Trophoblast cell (in vitro differentiated cells and primary cell): ENCODE results near the gene ENOSF1.

ENCODE experiments used
- DNase-seq, 2 donors: peaks; one replicate each; pipeline ENCODE4 v3.0.0-alpha.2; 2016
- H2AFZ ChIP-seq: 2 replicates; pipeline ENCODE4 v1.6.1; 2013; ENCODE audit warnings: low read length, moderate library complexity, mild to moderate bottlenecking; ENCODE audit not compliant: insufficient read depth, poor library complexity
- H2AK5ac ChIP-seq: 2 replicates; pipeline ENCODE4 v1.6.1; 2013; ENCODE audit warnings: mild to moderate bottlenecking, low read length
- H2BK120ac ChIP-seq: 2 replicates; pipeline ENCODE4 v1.6.1; 2013; ENCODE audit warnings: low read length, mild to moderate bottlenecking, moderate library complexity; ENCODE audit not compliant: insufficient read depth, poor library complexity
- H2BK12ac ChIP-seq: 2 replicates; pipeline ENCODE4 v1.6.1; 2013; ENCODE audit warnings: mild to moderate bottlenecking, low read length, moderate library complexity
- H2BK5ac ChIP-seq: 2 replicates; pipeline ENCODE4 v1.6.1; 2013; ENCODE audit warnings: low read length, low read depth, moderate library complexity, mild to moderate bottlenecking; ENCODE audit not compliant: poor library complexity
- H3K14ac ChIP-seq: 2 replicates; pipeline ENCODE4 v1.6.1; 2013; ENCODE audit warnings: mild to moderate bottlenecking, low read length
- H3K18ac ChIP-seq: 2 replicates; pipeline ENCODE4 v1.6.1; 2013; ENCODE audit warnings: mild to moderate bottlenecking, low read length
- H3K23ac ChIP-seq: 2 replicates; pipeline ENCODE4 v1.6.1; 2013; ENCODE audit warnings: low read length
- H3K27ac ChIP-seq: 2 replicates; pipeline ENCODE4 v1.5.1; 2013; ENCODE audit warnings: low read depth, mild to moderate bottlenecking, inconsistent platforms, low read length, moderate library complexity
- H3K27me3 ChIP-seq: 2 replicates; pipeline ENCODE4 v1.6.1; 2013; ENCODE audit warnings: inconsistent platforms, mild to moderate bottlenecking, low read length, moderate library complexity; ENCODE audit not compliant: insufficient read depth
- H3K36me3 ChIP-seq, 2 experiments: 1 replicate in 1 of 2; 2 replicates in 1 of 2; pipeline ENCODE4 v1.6.1; 2013; ENCODE audit warnings: low read length in 2 of 2, mild to moderate bottlenecking in 2 of 2, moderate library complexity in 1 of 2; ENCODE audit not compliant: insufficient read depth in 2 of 2, control insufficient read depth in 1 of 2
- H3K4ac ChIP-seq: 2 replicates; pipeline ENCODE4 v1.6.1; 2013; ENCODE audit warnings: low read depth, mild to moderate bottlenecking, low read length, moderate library complexity
- H3K4me1 ChIP-seq, 2 experiments: 1 replicate in 1 of 2; 2 replicates in 1 of 2; pipeline ENCODE4 v1.6.1; 2013; ENCODE audit warnings: low read length in 2 of 2, mild to moderate bottlenecking in 2 of 2, moderate library complexity in 1 of 2; ENCODE audit not compliant: insufficient read depth in 2 of 2, control insufficient read depth in 1 of 2
- H3K4me2 ChIP-seq: 2 replicates; pipeline ENCODE4 v1.6.1; 2013; ENCODE audit warnings: inconsistent platforms, mild to moderate bottlenecking, low read length, moderate library complexity
- H3K4me3 ChIP-seq: 2 replicates; pipeline ENCODE4 v1.5.1; 2013; ENCODE audit warnings: mild to moderate bottlenecking, low read depth, low read length, inconsistent platforms
- H3K79me1 ChIP-seq: one replicate; pipeline ENCODE4 v1.6.1; 2013; ENCODE audit warnings: low read length
- H3K79me2 ChIP-seq: 2 replicates; pipeline ENCODE4 v1.6.1; 2013; ENCODE audit warnings: low read length, mild to moderate bottlenecking; ENCODE audit not compliant: control insufficient read depth, insufficient read depth, poor library complexity
- H3K9ac ChIP-seq: 2 replicates; pipeline ENCODE4 v1.6.1; 2013; ENCODE audit warnings: mild to moderate bottlenecking, low read length
- H3K9me3 ChIP-seq: 2 replicates; pipeline ENCODE4 v1.6.1; 2013; ENCODE audit warnings: low read depth, mild to moderate bottlenecking, control low read depth, inconsistent platforms, low read length; ENCODE audit not compliant: insufficient read depth
- H4K12ac ChIP-seq: 2 replicates; pipeline ENCODE4 v1.6.1; 2013; ENCODE audit warnings: low read depth, mild to moderate bottlenecking, low read length, moderate library complexity
- H4K8ac ChIP-seq: 2 replicates; pipeline ENCODE4 v1.6.1; 2013; ENCODE audit warnings: low read depth, mild to moderate bottlenecking, low read length, moderate library complexity
- H4K91ac ChIP-seq: one replicate; pipeline ENCODE4 v1.6.1; 2013; ENCODE audit warnings: low read depth, mild to moderate bottlenecking, low read length, moderate library complexity
- WGBS: extraction: QIAGEN DNeasy Blood & Tissue Kit; methylation state at CpG from one replicate; pipeline ENCODE4 v1.1.7; 2013; ENCODE audit warnings: missing lambda C conversion rate; ENCODE audit not compliant: insufficient read length, insufficient coverage; ENCODE audit errors: extremely low coverage; 5-methylcytosine and 5-hydroxymethylcytosine counted together

The ENOSF1 gene

DNA sequence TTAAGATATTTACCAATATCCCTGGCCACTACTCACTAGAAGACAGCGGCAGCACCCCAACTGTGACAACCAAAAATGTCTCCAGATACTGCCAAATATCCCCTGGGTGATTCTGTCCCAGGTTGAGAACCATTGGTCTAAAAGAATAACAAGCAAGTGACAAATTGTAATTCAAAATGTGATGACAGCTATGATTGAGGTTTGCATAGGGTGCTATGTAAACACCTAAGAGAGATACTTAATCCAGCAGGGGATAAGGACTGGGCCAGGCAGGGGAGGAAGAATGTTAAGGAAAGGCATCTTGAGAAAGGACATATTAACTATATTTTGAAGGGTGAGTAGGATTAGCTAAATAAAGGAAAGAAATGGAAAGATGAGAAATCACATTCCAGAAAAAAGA is 38.0 kb upstream of the ENOSF1 start:
- H4K8ac ChIP-seq = no peak overlapping the region
- WGBS = no CpG with 5 or more reads among the region's 1 CpG
- no peak overlapping the region for H2BK12ac ChIP-seq
- H4K12ac ChIP-seq = no peak overlapping the region
- H3K9me3 ChIP-seq = no peaks in the 10 kb centered on the region
- H3K9ac ChIP-seq = no peak overlapping the region
- H3K79me2 ChIP-seq = no peaks in the 10 kb centered on the region
- no peak overlapping the region for H3K4me3 ChIP-seq
- no peaks in the 10 kb centered on the region for H3K4me1 ChIP-seq
- no peak overlapping the region for H2BK5ac ChIP-seq
- no peak overlapping the region for H3K14ac ChIP-seq
- no peak overlapping the region for H3K4me2 ChIP-seq
- DNase-seq = no peak
- H3K4ac ChIP-seq = no peak overlapping the region
- H2AFZ ChIP-seq = no peak overlapping the region
- no peak overlapping the region for H3K18ac ChIP-seq
- H3K23ac ChIP-seq = no peak overlapping the region
- peaks cover 8 to 11% of the 10 kb centered on the region in 2 experiments for H3K36me3 ChIP-seq
- H4K91ac ChIP-seq = no peak overlapping the region
- H2AK5ac ChIP-seq = no peak overlapping the region
- no peak overlapping the region for H3K27ac ChIP-seq
- H3K79me1 ChIP-seq = no peaks in the 10 kb centered on the region
- H2BK120ac ChIP-seq = no peak overlapping the region
- no peaks in the 10 kb centered on the region for H3K27me3 ChIP-seq

GRCh38 chr18:744832-745597 is 32.6 kb upstream of the ENOSF1 start:
- Histone ChIP-seq H3K14ac (no peak overlapping the region), H3K79me2 (no peaks in the 10 kb centered on the region), H3K4me1 (no peaks in the 10 kb centered on the region), H2AFZ (no peak overlapping the region), H3K79me1 (no peaks in the 10 kb centered on the region), H3K4me3 (no peak overlapping the region), H3K23ac (no peak overlapping the region), H4K91ac (no peak overlapping the region), H2BK5ac (no peak overlapping the region), H3K18ac (no peak overlapping the region), H3K27me3 (no peaks in the 10 kb centered on the region), H3K9ac (no peak overlapping the region), H2AK5ac (no peak overlapping the region), H3K4ac (no peak overlapping the region), H3K36me3 (peaks cover 10 to 11% of the 10 kb centered on the region in 2 experiments), H3K4me2 (no peak overlapping the region), H3K27ac (no peak overlapping the region), H4K12ac (no peak overlapping the region), H2BK12ac (no peak overlapping the region), H2BK120ac (no peak overlapping the region), H3K9me3 (no peaks in the 10 kb centered on the region), H4K8ac (no peak overlapping the region)
- no CpG with 5 or more reads among the region's 2 CpGs for WGBS
- DNase-seq = no peak

GRCh38 chr18:741931-742512 is 29.6 kb upstream of the ENOSF1 start:
- H2AFZ ChIP-seq = no peak overlapping the region
- no peak overlapping the region for H3K27ac ChIP-seq
- H2BK12ac ChIP-seq = no peak overlapping the region
- H3K4ac ChIP-seq = no peak overlapping the region
- no peak overlapping the region for H3K23ac ChIP-seq
- H4K91ac ChIP-seq = no peak overlapping the region
- H3K9me3 ChIP-seq = no peaks in the 10 kb centered on the region
- H3K14ac ChIP-seq = no peak overlapping the region
- H3K9ac ChIP-seq = no peak overlapping the region
- no peaks in the 10 kb centered on the region for H3K79me1 ChIP-seq
- H3K27me3 ChIP-seq = no peaks in the 10 kb centered on the region
- peaks cover 12 to 14% of the 10 kb centered on the region in 2 experiments for H3K36me3 ChIP-seq
- H3K4me1 ChIP-seq = no peaks in the 10 kb centered on the region
- no peak overlapping the region for H3K4me2 ChIP-seq
- no peak overlapping the region for H2BK5ac ChIP-seq
- no peak overlapping the region for H2AK5ac ChIP-seq
- no peaks in the 10 kb centered on the region for H3K79me2 ChIP-seq
- H3K4me3 ChIP-seq = no peak overlapping the region
- H3K18ac ChIP-seq = no peak overlapping the region
- no peak overlapping the region for H2BK120ac ChIP-seq
- no peak overlapping the region for H4K8ac ChIP-seq
- peak in 1 of 2 donors; percentile 63 for DNase-seq
- H4K12ac ChIP-seq = no peak overlapping the region

DNA sequence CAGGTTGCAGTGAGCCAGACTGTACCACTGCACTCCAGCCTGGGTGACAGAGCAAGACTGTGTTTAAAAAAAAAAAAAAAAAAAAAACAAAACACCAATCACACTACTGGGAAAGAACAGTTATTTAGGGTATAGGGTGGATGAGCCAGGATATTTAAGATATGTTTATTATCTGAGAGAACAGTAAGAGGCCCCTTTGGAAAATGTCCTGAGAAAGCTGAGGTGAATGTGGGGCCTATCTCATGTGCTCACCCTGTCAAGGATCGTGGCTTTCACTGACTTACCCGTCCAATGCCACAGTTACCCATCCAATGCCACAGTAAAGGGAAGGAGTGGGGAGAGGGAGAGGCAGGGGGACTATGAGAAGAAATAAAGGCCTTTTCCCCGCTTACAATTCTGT is 19.9 kb upstream of the ENOSF1 start:
- no peak overlapping the region for H3K18ac ChIP-seq
- no peak for DNase-seq
- no peak overlapping the region for H3K4me2 ChIP-seq
- no peak overlapping the region for H2BK120ac ChIP-seq
- H3K4me1 ChIP-seq = no peaks in the 10 kb centered on the region
- no peak overlapping the region for H3K9ac ChIP-seq
- H3K36me3 ChIP-seq = peaks cover 14 to 15% of the 10 kb centered on the region in 2 experiments
- H2BK12ac ChIP-seq = peak overlapping the region; percentile 40
- no peaks in the 10 kb centered on the region for H3K9me3 ChIP-seq
- no peaks in the 10 kb centered on the region for H3K79me1 ChIP-seq
- no peak overlapping the region for H3K4ac ChIP-seq
- no CpG with 5 or more reads among the region's 3 CpGs for WGBS
- H3K23ac ChIP-seq = no peak overlapping the region
- H4K91ac ChIP-seq = no peak overlapping the region
- no peaks in the 10 kb centered on the region for H3K27me3 ChIP-seq
- H3K79me2 ChIP-seq = no peaks in the 10 kb centered on the region
- H2AFZ ChIP-seq = no peak overlapping the region
- no peak overlapping the region for H2BK5ac ChIP-seq
- no peak overlapping the region for H2AK5ac ChIP-seq
- no peak overlapping the region for H3K14ac ChIP-seq
- no peak overlapping the region for H4K12ac ChIP-seq
- no peak overlapping the region for H3K4me3 ChIP-seq
- H4K8ac ChIP-seq = no peak overlapping the region
- no peak overlapping the region for H3K27ac ChIP-seq
